ENCODE results near the gene CELF4. TPM values are rescaled to one million over a fixed set of nuclear protein-coding genes. Genes with fewer than 3 reads are reported as not detected.

Gene CELF4
- polyA plus RNA-seq (2011; rRNA removed): not detected in 2 replicates
- not detected in 2 replicates for polyA minus RNA-seq (2011; rRNA and poly(A)+ RNA removed)

GRCh38 chr18:37565101-37565976 is at the start of gene CELF4:
TSS of gene CELF4 (minus strand) at chr18:37565798.
- POLR2A ChIA-PET: no interaction called here
- CTCF ChIA-PET: interaction anchor here (1.4 kb wide), 1 partner anchor 28 kb away, joined by 3 read pairs; no protein-coding TSS in a partner anchor

GRCh38 chr18:37613253-37613565 is 47.6 kb upstream of the CELF4 start:
- ChIA-PET CTCF (interaction anchor here (1.7 kb wide), 1 partner anchor 20 kb away, joined by 4 read pairs; no protein-coding TSS in a partner anchor), POLR2A (no interaction called here)
- no peaks in the 10 kb centered on the region for H3K36me3 ChIP-seq (ENCODE audit: control insufficient read depth, insufficient read depth, low read length)
- no peak for DNase-seq (ENCODE audit: low read depth)
- TF ChIP-seq CTCF (IDR thresholded peaks at IDR 0.05; ENCODE audit: insufficient read depth, low read depth, low read length): no peak
- H3K27me3 ChIP-seq (ENCODE audit: control insufficient read depth, insufficient read depth, low read length): no peaks in the 10 kb centered on the region
- no peak overlapping the region for H3K4me3 ChIP-seq (ENCODE audit: low read depth, low read length)

More at GRCh38 chr18:37565101-37565976, at the start of gene CELF4:
- H3K27me3 ChIP-seq (ENCODE audit: control insufficient read depth, insufficient read depth, low read length): peaks cover 41% of the 10 kb centered on the region
- peak within 1 kb of the TSS; percentile 35 for H3K4me3 ChIP-seq (ENCODE audit: low read depth, low read length)
- TF ChIP-seq CTCF (IDR thresholded peaks at IDR 0.05; ENCODE audit: insufficient read depth, low read depth, low read length): no peak
- DNase-seq (ENCODE audit: low read depth): no peak
- H3K36me3 ChIP-seq (ENCODE audit: control insufficient read depth, insufficient read depth, low read length): no peaks in the 10 kb centered on the region

- H3K4me3 ChIP-seq (ENCODE audit: low read depth, low read length): no peak overlapping the region
- ChIA-PET CTCF (interaction anchor here (1.7 kb wide), 1 partner anchor 20 kb away, joined by 4 read pairs; no protein-coding TSS in a partner anchor), POLR2A (no interaction called here)
- TF ChIP-seq CTCF (IDR thresholded peaks at IDR 0.05; ENCODE audit: insufficient read depth, low read depth, low read length): no peak
- H3K36me3 ChIP-seq (ENCODE audit: control insufficient read depth, insufficient read depth, low read length): no peaks in the 10 kb centered on the region
- DNase-seq (ENCODE audit: low read depth): no peak
- no peaks in the 10 kb centered on the region for H3K27me3 ChIP-seq (ENCODE audit: control insufficient read depth, insufficient read depth, low read length)
Observed at GRCh38 chr18:37612524-37613252, 47.1 kb upstream of the CELF4 start.

- TF ChIP-seq CTCF (IDR thresholded peaks at IDR 0.05; ENCODE audit: insufficient read depth, low read depth, low read length): no peak
- Histone ChIP-seq H3K36me3 (ENCODE audit: control insufficient read depth, insufficient read depth, low read length) (no peaks in the 10 kb centered on the region), H3K4me3 (ENCODE audit: low read depth, low read length) (no peak overlapping the region), H3K27me3 (ENCODE audit: control insufficient read depth, insufficient read depth, low read length) (no peaks in the 10 kb centered on the region)
- CTCF ChIA-PET: interaction anchor here (1.7 kb wide), 1 partner anchor 19 kb away, joined by 4 read pairs; no protein-coding TSS in a partner anchor
- POLR2A ChIA-PET: no interaction called here
- no peak for DNase-seq (ENCODE audit: low read depth)
Observed at GRCh38 chr18:37611614-37612279, 46.1 kb upstream of the CELF4 start.

GRCh38 chr18:37608876-37609275 is 43.3 kb upstream of the CELF4 start:
- Histone ChIP-seq H3K4me3 (ENCODE audit: low read depth, low read length) (no peak overlapping the region), H3K27me3 (ENCODE audit: control insufficient read depth, insufficient read depth, low read length) (no peaks in the 10 kb centered on the region), H3K36me3 (ENCODE audit: control insufficient read depth, insufficient read depth, low read length) (no peaks in the 10 kb centered on the region)
- ChIA-PET CTCF (no interaction called here), POLR2A (no interaction called here)
- no peak for DNase-seq (ENCODE audit: low read depth)
- TF ChIP-seq CTCF (IDR thresholded peaks at IDR 0.05; ENCODE audit: insufficient read depth, low read depth, low read length): no peak
